ENCODE results near the gene WASF2. TPM values are rescaled to one million over a fixed set of nuclear protein-coding genes. Genes with fewer than 3 reads are reported as not detected.

Gene WASF2
- total RNA-seq, 1 experiment from 2014 or later: 68.6 TPM

GRCh38 chr1:27366411-27367159 is 123.4 kb downstream of the WASF2 start, which contains the start of gene MAP3K6:
Gene MAP3K6, minus strand, starts transcription at chr1:27366961. Its CDS starts 364 bp downstream, at chr1:27366597.
- intact Hi-C loops (cut with micrococcal nuclease; ENCODE audit: unreplicated experiment): no loop called here

GRCh38 chr1:27366113-27366410 is 123.9 kb downstream of the WASF2 start:
- ChIA-PET POLR2A (interaction anchor here (0.5 to 1.9 kb wide), 10 partner anchors 12 to 930 kb away, joined by 3 to 14 read pairs (median 8); partner anchors contain the start of gene CD164L2), CTCF (interaction anchor here (0.5 to 3.2 kb wide), 21 partner anchors 9 to 310 kb away, joined by 3 to 28 read pairs (median 5); partner anchors contain the start of gene SYTL1)
- Histone ChIP-seq H3K4me3 (ENCODE audit: low read depth, low read length) (peak overlapping the region; percentile 46), H3K27me3 (replicated peaks; ENCODE audit: control insufficient read depth, insufficient read depth, low read length) (no peaks in the 10 kb centered on the region), H3K4me1 (peaks cover 16% of the 10 kb centered on the region), H3K36me3 (ENCODE audit: control insufficient read depth, insufficient read depth, low read length) (no peaks in the 10 kb centered on the region), H3K9me3 (no peaks in the 10 kb centered on the region)
- no peaks in the 10 kb centered on the region for H3K27me3 Mint-ChIP-seq (ENCODE audit: insufficient read depth, unreplicated experiment)
- peak overlapping the region; percentile 98 for H3K4me3 Mint-ChIP-seq (ENCODE audit: unreplicated experiment)
- H3K27ac Mint-ChIP-seq (ENCODE audit: unreplicated experiment): peak overlapping the region; percentile 85
- no TSS peak for BruUV-seq (replicated peaks)
- no peaks in the 10 kb centered on the region for H3K9me3 Mint-ChIP-seq (ENCODE audit: unreplicated experiment)
- TF ChIP-seq, protein P1, sequence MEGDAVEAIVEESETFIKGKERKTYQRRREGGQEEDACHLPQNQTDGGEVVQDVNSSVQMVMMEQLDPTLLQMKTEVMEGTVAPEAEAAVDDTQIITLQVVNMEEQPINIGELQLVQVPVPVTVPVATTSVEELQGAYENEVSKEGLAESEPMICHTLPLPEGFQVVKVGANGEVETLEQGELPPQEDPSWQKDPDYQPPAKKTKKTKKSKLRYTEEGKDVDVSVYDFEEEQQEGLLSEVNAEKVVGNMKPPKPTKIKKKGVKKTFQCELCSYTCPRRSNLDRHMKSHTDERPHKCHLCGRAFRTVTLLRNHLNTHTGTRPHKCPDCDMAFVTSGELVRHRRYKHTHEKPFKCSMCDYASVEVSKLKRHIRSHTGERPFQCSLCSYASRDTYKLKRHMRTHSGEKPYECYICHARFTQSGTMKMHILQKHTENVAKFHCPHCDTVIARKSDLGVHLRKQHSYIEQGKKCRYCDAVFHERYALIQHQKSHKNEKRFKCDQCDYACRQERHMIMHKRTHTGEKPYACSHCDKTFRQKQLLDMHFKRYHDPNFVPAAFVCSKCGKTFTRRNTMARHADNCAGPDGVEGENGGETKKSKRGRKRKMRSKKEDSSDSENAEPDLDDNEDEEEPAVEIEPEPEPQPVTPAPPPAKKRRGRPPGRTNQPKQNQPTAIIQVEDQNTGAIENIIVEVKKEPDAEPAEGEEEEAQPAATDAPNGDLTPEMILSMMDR (IDR thresholded peaks at IDR 0.05; ENCODE audit: insufficient read depth in 1 of 2, low read depth in 1 of 2, low read length in 1 of 2, severe bottlenecking in 1 of 2, unreplicated experiment in 1 of 2): no peak
- peaks cover 7% of the 10 kb centered on the region for H3K4me1 Mint-ChIP-seq (ENCODE audit: low read depth, unreplicated experiment)
- intact Hi-C loops (cut with micrococcal nuclease; ENCODE audit: unreplicated experiment): no loop called here
- peak; percentile 83 to 85 for DNase-seq
- peaks cover 12% of the 10 kb centered on the region for H3K36me3 Mint-ChIP-seq (ENCODE audit: insufficient read depth, unreplicated experiment)

More at GRCh38 chr1:27366411-27367159, 123.4 kb downstream of the WASF2 start, which contains the start of gene MAP3K6:
- H3K4me3 Mint-ChIP-seq (ENCODE audit: unreplicated experiment): peak within 1 kb of the TSS; percentile 98
- H3K36me3 Mint-ChIP-seq (ENCODE audit: insufficient read depth, unreplicated experiment): peaks cover 12% of the 10 kb centered on the region
- TF ChIP-seq, protein P1 (IDR thresholded peaks at IDR 0.05; ENCODE audit: insufficient read depth in 1 of 2, low read depth in 1 of 2, low read length in 1 of 2, severe bottlenecking in 1 of 2, unreplicated experiment in 1 of 2): peak in 1 of 2 experiments; percentile 30
- ChIA-PET POLR2A (interaction anchor here (1.3 to 1.9 kb wide), 2 partner anchors 15 to 17 kb away, joined by 9 to 14 read pairs; no protein-coding TSS in a partner anchor), CTCF (interaction anchor here (0.5 to 3.2 kb wide), 17 partner anchors 9 to 407 kb away, joined by 3 to 28 read pairs (median 6); partner anchors contain the start of genes STX12 and SYTL1)
- peak within 1 kb of the TSS; percentile 85 for H3K27ac Mint-ChIP-seq (ENCODE audit: unreplicated experiment)
- no peaks in the 10 kb centered on the region for H3K9me3 Mint-ChIP-seq (ENCODE audit: unreplicated experiment)
- no peaks in the 10 kb centered on the region for H3K27me3 Mint-ChIP-seq (ENCODE audit: insufficient read depth, unreplicated experiment)
- H3K4me3 ChIP-seq (ENCODE audit: low read depth, low read length): peak within 1 kb of the TSS; percentile 46
- H3K4me1 ChIP-seq: peaks cover 16% of the 10 kb centered on the region
- DNase-seq: peak; percentile 76 to 82
- BruUV-seq (replicated peaks): no TSS peak
- H3K36me3 ChIP-seq (ENCODE audit: control insufficient read depth, insufficient read depth, low read length): no peaks in the 10 kb centered on the region
- no peaks in the 10 kb centered on the region for H3K9me3 ChIP-seq
- peaks cover 7% of the 10 kb centered on the region for H3K4me1 Mint-ChIP-seq (ENCODE audit: low read depth, unreplicated experiment)
- no peaks in the 10 kb centered on the region for H3K27me3 ChIP-seq (replicated peaks; ENCODE audit: control insufficient read depth, insufficient read depth, low read length)

GRCh38 chr1:27365372-27366112 is 124.4 kb downstream of the WASF2 start:
- H3K27ac Mint-ChIP-seq (ENCODE audit: unreplicated experiment): peak overlapping the region; percentile 85
- peaks cover 7% of the 10 kb centered on the region for H3K4me1 Mint-ChIP-seq (ENCODE audit: low read depth, unreplicated experiment)
- H3K9me3 Mint-ChIP-seq (ENCODE audit: unreplicated experiment): no peaks in the 10 kb centered on the region
- no peaks in the 10 kb centered on the region for H3K27me3 Mint-ChIP-seq (ENCODE audit: insufficient read depth, unreplicated experiment)
- Histone ChIP-seq H3K36me3 (ENCODE audit: control insufficient read depth, insufficient read depth, low read length) (no peaks in the 10 kb centered on the region), H3K9me3 (no peaks in the 10 kb centered on the region), H3K27me3 (replicated peaks; ENCODE audit: control insufficient read depth, insufficient read depth, low read length) (no peaks in the 10 kb centered on the region), H3K4me3 (ENCODE audit: low read depth, low read length) (peak overlapping the region; percentile 46), H3K4me1 (peaks cover 16% of the 10 kb centered on the region)
- intact Hi-C loops (cut with micrococcal nuclease; ENCODE audit: unreplicated experiment): loop anchor here (1.0 kb wide), 1 partner anchor 23 kb away; no protein-coding TSS in a partner anchor
- DNase-seq: peak; percentile 74 to 83
- H3K4me3 Mint-ChIP-seq (ENCODE audit: unreplicated experiment): peak overlapping the region; percentile 98
- BruUV-seq (replicated peaks): no TSS peak
- ChIA-PET POLR2A (interaction anchor here (0.5 to 1.9 kb wide), 10 partner anchors 12 to 931 kb away, joined by 3 to 14 read pairs (median 8); partner anchors contain the start of gene CD164L2), CTCF (interaction anchor here (0.5 to 3.2 kb wide), 23 partner anchors 8 to 1278 kb away, joined by 3 to 28 read pairs (median 5); partner anchors contain the start of gene TAF12)
- peaks cover 12% of the 10 kb centered on the region for H3K36me3 Mint-ChIP-seq (ENCODE audit: insufficient read depth, unreplicated experiment)
- TF ChIP-seq, protein P1 (IDR thresholded peaks at IDR 0.05; ENCODE audit: insufficient read depth in 1 of 2, low read depth in 1 of 2, low read length in 1 of 2, severe bottlenecking in 1 of 2, unreplicated experiment in 1 of 2): no peak
